Measurements from ENCODE around the gene TMEM270.
"Not testable (repeated sequence)": the region's sequence is repeated elsewhere in the genome, so short reads cannot be mapped to it uniquely, and the experiment has no call there.

Gene TMEM270

GRCh38 chr7:73831834-73832651 is 28.9 kb upstream of the TMEM270 start:
- no peak for DNase-seq (ENCODE audit: low read depth in 2 of 2)

DNA sequence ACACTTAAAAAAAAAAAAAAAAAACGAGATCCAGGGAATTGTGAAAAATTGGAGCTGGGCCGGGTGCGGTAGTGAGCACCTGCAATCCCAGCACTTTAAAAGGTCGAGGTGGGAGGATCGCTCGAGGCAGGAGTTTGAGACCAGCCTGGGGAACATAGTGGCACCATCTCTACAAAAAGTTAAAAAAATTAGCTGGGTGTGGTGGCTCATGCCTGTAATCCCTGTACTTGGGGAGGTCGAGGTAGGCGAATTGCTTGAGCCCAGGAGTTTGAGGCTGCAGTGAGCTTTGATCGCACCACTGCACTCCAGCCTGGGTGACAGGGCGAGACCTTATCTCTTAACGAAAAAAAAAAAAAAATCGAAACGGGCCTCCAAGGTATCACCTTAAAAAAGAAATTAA is 28.2 kb upstream of the TMEM270 start:
- DNase-seq (ENCODE audit: low read depth in 2 of 2), result no peak

- DNase-seq (ENCODE audit: low read depth in 2 of 2), result no peak
Measured at GRCh38 chr7:73833251-73833919, 27.6 kb upstream of the TMEM270 start.

- DNase-seq (ENCODE audit: low read depth in 2 of 2), result no peak
Measured at GRCh38 chr7:73834626-73835191, 26.2 kb upstream of the TMEM270 start.

DNA sequence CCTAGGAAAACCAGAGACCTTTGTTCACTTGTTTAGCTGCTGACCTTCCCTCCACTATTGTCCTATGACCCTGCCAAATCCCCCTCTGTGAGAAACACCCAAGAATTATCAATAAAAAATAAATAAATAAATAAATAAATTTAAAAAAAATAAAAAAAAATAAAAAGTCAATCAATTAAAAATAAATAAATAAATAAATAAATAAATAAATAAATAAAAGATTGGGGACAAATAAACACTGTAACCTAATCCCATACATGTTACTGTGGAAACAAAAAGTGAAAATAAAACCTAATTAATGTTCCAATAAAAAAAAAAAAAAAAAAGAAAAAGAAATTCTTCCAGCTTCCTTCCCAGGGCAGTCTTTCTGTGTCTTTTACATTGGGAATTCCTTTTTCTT is 23.8 kb upstream of the TMEM270 start:
- not testable (repeated sequence) for DNase-seq (ENCODE audit: low read depth in 2 of 2)

DNA sequence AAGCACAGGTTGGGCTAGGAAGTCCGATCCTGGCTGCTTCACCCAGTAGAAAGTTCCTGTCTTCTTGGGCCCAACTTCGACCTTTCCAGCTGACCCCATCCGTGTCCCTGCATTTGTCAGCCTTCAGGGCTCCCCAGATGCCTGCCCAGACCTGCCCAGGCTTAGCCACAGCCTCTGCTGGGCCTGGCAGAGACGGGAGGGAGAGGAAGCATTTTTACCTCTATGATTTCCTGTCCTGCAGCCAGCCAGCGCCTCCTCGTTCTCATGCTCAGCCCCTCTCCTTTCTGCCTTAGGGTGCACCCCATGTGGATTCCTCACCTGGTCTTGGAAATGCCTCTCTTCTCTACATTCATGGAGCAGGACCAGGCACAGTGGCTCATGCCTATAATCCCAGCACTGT is 22.3 kb upstream of the TMEM270 start:
- no peak for DNase-seq (ENCODE audit: low read depth in 2 of 2)

DNA sequence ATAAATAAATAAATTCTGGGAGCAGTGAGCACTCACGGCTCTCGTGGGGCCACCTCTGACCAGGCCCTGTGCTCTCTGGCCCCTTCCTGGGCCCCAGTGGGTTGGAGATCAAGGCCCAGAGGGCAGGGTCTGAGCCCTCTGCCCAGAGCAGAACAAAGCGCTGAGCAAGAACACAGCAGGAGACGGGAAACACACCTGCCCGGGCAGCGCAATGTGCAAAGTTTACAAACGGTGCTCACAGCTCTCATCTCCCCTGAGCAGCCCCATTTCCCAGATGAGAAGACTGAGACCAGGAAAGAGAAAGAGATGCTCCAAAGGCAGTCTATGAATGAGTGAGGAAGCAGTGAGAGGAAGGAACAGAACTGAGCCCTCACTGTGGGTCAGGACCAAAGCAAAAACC is 21.7 kb upstream of the TMEM270 start:
- DNase-seq (ENCODE audit: low read depth in 2 of 2), result no peak

GRCh38 chr7:73839743-73840714 is 20.9 kb upstream of the TMEM270 start:
- no peak for DNase-seq (ENCODE audit: low read depth in 2 of 2)

DNA sequence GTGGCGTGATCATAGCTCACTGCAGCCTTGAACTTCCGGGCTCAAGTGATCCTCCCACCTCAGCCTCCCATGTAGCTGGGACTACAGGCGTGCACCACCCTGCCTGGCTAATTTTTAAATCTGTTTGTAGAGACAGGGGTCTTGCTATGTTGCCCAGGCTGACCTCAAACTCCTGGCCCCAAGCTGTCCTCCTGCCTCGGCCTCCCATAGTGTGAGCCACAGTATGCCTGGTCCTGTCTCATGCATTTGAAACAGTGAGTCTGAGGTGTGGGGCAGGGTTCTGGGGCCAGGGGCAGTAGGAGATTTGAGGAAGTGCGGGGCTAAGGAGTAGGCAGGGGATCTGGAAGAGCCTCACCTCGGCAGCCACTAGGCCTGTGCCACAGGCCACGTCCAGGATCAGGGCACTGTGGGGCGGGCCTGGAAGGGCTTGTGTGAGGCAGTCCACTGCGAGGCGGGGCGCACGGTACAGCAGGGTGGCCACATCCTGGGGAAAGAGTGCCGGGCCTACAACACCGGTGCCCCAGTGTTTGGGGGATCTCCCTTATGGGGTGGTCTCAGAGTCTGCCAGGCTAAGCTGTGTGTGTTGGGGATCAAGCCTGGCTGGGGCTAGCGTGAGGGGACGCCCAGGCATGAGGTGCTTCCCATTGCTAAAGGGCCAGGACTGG is 20.1 kb upstream of the TMEM270 start:
- DNase-seq (ENCODE audit: low read depth in 2 of 2), result no peak

DNA sequence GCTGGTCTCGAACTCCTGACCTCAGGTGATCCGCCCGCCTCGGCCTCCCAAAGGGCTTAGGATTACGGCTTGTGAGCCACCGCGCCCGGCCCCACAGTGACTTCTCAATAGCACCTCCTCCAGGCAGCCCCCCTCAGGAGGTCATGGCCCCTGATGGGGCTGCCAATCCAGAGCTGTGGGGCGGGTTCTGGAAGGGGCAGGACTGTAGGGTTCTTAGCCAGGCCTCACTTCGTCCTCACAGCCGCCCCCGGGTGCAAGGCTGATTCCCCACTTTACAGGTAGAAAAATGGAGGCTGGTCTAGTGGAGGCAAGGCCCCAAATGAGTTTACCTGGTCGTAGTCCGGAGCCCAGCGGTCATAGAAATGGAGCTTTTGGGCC is 19.3 kb upstream of the TMEM270 start:
- DNase-seq (ENCODE audit: low read depth in 2 of 2), result no peak

- DNase-seq (ENCODE audit: low read depth in 2 of 2), result peak; percentile 76 to 86
Measured at GRCh38 chr7:73842067-73842976, 18.6 kb upstream of the TMEM270 start, which contains the start of gene METTL27. METTL27 (minus strand) TSS chr7:73842516; CDS start chr7:73842140, 376 bp downstream.

- no peak for DNase-seq (ENCODE audit: low read depth in 2 of 2)
Measured at GRCh38 chr7:73844131-73844547, 16.8 kb upstream of the TMEM270 start.

- DNase-seq (ENCODE audit: low read depth in 2 of 2), result no peak
Measured at GRCh38 chr7:73844848-73845460, 16.0 kb upstream of the TMEM270 start.

- DNase-seq (ENCODE audit: low read depth in 2 of 2), result not testable (repeated sequence)
Measured at GRCh38 chr7:73845701-73846195, 15.2 kb upstream of the TMEM270 start.

DNA sequence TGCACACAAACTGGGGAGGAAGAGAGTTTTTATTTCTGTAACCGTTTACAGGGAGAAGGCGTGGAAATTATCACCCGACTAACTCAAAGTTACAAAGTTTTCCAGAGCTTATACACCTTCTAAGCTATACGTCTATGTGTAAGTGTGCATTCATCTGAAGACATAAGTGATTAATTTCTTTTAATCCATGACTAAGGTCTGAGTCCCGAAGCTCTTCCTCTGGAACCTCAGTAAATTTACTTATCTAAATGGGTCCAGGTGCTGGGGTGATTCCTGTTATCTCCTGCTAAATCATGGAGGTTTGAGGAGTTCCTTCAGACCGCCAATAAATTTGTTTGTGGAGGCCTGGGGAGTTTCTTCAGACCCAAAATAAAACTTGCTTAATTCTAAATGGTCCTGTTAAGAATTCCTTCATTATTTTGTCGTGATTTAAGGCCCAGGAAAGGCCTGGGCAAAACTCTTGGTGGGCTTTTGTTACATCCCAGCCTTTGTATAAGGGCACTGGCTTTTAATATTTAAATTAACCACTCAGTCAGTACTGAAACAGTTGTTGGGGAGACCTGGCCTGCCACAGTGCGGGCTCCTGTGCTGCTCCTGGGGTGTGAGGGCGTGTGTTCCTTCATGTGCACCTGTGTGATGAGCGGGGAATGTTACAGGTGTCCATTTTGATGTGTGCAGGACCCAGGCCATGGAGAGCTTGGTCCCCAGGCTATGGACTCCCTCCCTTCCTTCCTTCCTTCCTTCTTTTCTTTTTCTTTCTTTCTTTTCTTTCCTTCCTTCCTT is 12.8 kb upstream of the TMEM270 start:
- no peak for DNase-seq (ENCODE audit: low read depth in 2 of 2)

- DNase-seq (ENCODE audit: low read depth in 2 of 2), result no peak
Measured at GRCh38 chr7:73850781-73851207, 10.2 kb upstream of the TMEM270 start.

DNA sequence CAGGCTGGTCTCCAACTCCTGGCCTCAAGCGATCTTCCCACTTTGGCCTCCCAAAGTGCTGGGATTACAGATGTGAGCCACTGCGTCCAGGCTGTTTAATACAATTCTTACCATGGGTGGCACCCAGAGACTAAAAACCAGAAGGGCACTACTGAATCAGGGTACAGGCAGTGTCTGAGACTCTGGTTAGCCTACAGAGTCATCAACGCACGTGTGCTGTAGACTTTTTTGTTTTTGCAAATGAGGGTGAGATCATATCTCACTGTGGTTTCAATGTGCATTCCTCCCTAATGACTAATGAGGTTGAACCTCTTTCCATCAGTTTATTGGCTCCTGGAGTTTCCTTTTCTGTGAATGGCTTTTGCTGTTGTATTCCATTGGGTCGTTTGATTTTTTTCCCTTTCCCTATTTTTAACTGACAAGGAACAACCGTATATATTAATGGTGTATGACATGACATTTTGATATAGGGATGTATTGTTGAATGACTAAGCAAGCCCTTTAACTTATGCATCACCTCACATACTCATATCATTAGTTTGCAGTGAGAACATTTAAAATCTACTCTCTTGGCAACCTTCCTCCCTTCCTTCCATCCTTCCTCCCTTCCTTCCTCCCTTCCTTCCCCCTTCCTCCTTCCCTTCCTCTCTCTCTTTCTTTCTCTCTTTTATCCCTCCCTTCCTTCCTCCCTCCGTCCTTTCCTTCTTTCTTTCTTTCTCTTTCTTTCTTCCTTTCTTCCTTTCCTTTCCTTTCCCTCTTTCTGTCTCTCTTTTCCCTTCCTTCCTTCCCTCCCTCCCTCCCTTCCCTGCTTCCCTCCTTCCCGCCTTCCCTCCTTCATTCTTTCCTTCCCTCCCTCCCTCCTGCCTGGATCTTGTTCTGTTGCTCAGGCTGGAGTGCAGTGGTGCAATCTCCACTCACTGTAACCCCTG is 9.3 kb upstream of the TMEM270 start:
- no peak for DNase-seq (ENCODE audit: low read depth in 2 of 2)

Data from stimulated activated CD4-positive, alpha-beta T cell treated with anti-CD3 and anti-CD28 coated beads, Interleukin-12 subunit alpha, Interleukin-12 subunit beta, amount 100 ng/mL, for 24 hours (primary cell).